Stomach (tissue), 9 donors: ENCODE results near the gene ELMO1. TPM values are rescaled to one million over a fixed set of nuclear protein-coding genes. Genes with fewer than 3 reads are reported as not detected.

Source experiments
- DNase-seq, 2 donors: peaks; one replicate each; pipeline versions ENCODE4 v3.0.0 to v3.0.0-alpha.2; 2013 to 2019
- H3K27ac ChIP-seq, 5 donors: fragments of 200-600 bp in 4 of 5; sonication (generic) in 4 of 5; one replicate each; pipeline ENCODE4 v1.5.1; 2013 to 2019; ENCODE audit warnings: mild to moderate bottlenecking in 1 of 5, moderate library complexity in 1 of 5
- H3K27me3 ChIP-seq, 3 donors: fragments of 200-600 bp; sonication (generic); one replicate each; pipeline ENCODE4 v1.5.1; 2017 to 2019; ENCODE audit warnings: mixed run types in 1 of 3
- H3K36me3 ChIP-seq, 4 donors: fragments of 200-600 bp; sonication (generic); 1 replicate in 3 of 4; 2 replicates in 1 of 4; pipeline ENCODE4 v1.5.1; 2016 to 2019
- H3K4me1 ChIP-seq, 4 donors: fragments of 200-600 bp; sonication (generic); one replicate each; pipeline ENCODE4 v1.5.1; 2016 to 2019
- H3K4me3 ChIP-seq, 4 donors: fragments of 200-600 bp; sonication (generic) in 3 of 4; one replicate each; pipeline ENCODE4 v1.5.1; 2016 to 2019; ENCODE audit warnings: mild to moderate bottlenecking in 1 of 4
- H3K9me3 ChIP-seq, 4 donors: fragments of 200-600 bp; sonication (generic); one replicate each; pipeline ENCODE4 v1.5.1; 2016 to 2019
- EP300 ChIP-seq: sonication (generic); formaldehyde crosslinking; IDR thresholded peaks from one replicate; pipeline ENCODE4 v1.6.1; 2017; ENCODE audit warnings: antibody characterized with exemption
- POLR2A ChIP-seq, 4 donors: fragments of 450-650 bp; IDR thresholded peaks; one replicate each; pipeline ENCODE4 v1.6.1; 2016; ENCODE audit warnings: antibody characterized with exemption in 4 of 4, control low read depth in 2 of 4, mild to moderate bottlenecking in 1 of 4, moderate library complexity in 1 of 4
- POLR2AphosphoS5 ChIP-seq, 3 donors: sonication (generic); formaldehyde crosslinking; IDR thresholded peaks; one replicate each; pipeline ENCODE4 v1.6.1; 2016; ENCODE audit warnings: antibody characterized with exemption in 3 of 3
- WGBS, 5 donors: extraction: QIAGEN DNeasy Blood & Tissue Kit in 3 of 5; methylation state at CpG; one replicate each; pipeline versions ENCODE4 v1.1.5 to v1.1.7; 2013 to 2018; 5-methylcytosine and 5-hydroxymethylcytosine counted together
- intact Hi-C: fragments of 100-400 bp; cut with DNase I; formaldehyde crosslinking; loops from one replicate; pipeline ENCODE4 v1.15.1; 2023; ENCODE audit warnings: low total_unique reads
- polyA plus RNA-seq, 3 donors: library from polyadenylated mRNA; stranded (reverse); fragments of 200-250 nt; gene quantifications; one replicate each; pipeline ENCODE4 v1.2.3, GENCODE V29; 2013
- total RNA-seq, 5 donors: library from RNA; depleted of rRNA; stranded (reverse); fragments of >200 nt; gene quantifications; one replicate each; pipeline versions ENCODE4 v1.1.0 to v1.2.3, GENCODE V29; 2014 to 2016
- TF ChIP-seq, protein P1 (sequence below), 7 experiments: fragments of 450-650 bp in 4 of 7; fragments of 200-600 bp in 3 of 7; sonication (generic) in 3 of 7; IDR thresholded peaks; one replicate each; pipeline ENCODE4 v1.5.1; 2016 to 2019; ENCODE audit warnings: antibody characterized with exemption in 7 of 7, control low read depth in 2 of 7, mild to moderate bottlenecking in 1 of 7
- donor health status: healthy with polysubstance abuse.
- donor health status: Bipolar disorder and iron deficiency.
- donor health status: healthy.

ELMO1 gene
- total and polyA plus RNA-seq, 8 donors = 4.1 to 117 (median 44.8) TPM

DNA sequence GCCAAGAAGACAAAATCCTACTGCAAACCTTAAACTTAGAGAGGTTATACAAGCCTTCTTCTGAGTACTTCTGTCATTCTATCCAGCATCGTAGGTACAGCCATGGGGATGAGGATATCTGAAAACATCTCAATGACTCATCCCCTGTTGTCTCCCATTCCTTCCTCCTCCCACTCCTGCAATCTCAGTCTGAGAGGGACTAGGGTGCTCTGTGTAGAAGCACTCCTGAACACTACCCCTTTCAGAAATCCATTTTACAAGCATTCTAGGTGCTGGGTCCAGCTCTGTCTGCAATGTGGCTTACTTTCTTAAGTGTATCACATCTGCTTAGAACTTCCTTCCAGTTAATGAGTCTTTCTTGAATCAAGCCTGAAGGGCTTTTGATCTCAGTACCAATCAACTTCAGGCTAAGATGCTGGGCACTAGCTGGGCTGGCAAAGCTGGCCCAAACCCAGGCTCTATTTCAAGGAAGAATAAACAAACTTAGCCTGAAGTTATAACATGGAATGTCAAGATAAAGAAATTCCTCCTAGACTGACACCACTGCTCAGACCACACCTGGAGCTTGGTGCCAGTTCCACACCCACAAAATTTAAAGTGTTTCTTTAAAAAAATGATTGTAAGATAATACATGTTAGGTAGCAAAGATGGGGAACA, 454.1 kb downstream of the ELMO1 start:
- no peak overlapping the region for H3K27ac ChIP-seq
- H3K36me3 ChIP-seq = no peaks in the 10 kb centered on the region
- 53 to 71% (median 64%) methylated on average over 1 of the region's 1 CpG for WGBS, 5 donors
- peaks cover 0 to 13% (median 8%) of the 10 kb centered on the region in 4 donors for H3K4me1 ChIP-seq
- peak in 1 of 2 donors; percentile 42 for DNase-seq
- no peaks in the 10 kb centered on the region for H3K27me3 ChIP-seq
- no peaks in the 10 kb centered on the region for H3K9me3 ChIP-seq
- intact Hi-C loops = no loop called here
- TF ChIP-seq, protein P1, sequence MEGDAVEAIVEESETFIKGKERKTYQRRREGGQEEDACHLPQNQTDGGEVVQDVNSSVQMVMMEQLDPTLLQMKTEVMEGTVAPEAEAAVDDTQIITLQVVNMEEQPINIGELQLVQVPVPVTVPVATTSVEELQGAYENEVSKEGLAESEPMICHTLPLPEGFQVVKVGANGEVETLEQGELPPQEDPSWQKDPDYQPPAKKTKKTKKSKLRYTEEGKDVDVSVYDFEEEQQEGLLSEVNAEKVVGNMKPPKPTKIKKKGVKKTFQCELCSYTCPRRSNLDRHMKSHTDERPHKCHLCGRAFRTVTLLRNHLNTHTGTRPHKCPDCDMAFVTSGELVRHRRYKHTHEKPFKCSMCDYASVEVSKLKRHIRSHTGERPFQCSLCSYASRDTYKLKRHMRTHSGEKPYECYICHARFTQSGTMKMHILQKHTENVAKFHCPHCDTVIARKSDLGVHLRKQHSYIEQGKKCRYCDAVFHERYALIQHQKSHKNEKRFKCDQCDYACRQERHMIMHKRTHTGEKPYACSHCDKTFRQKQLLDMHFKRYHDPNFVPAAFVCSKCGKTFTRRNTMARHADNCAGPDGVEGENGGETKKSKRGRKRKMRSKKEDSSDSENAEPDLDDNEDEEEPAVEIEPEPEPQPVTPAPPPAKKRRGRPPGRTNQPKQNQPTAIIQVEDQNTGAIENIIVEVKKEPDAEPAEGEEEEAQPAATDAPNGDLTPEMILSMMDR (IDR thresholded peaks at IDR 0.05) = no peak
- TF ChIP-seq EP300 (no peak), POLR2A (IDR thresholded peaks at IDR 0.05) (no peak), POLR2AphosphoS5 (IDR thresholded peaks at IDR 0.05) (no peak)
- no peak overlapping the region for H3K4me3 ChIP-seq

DNA sequence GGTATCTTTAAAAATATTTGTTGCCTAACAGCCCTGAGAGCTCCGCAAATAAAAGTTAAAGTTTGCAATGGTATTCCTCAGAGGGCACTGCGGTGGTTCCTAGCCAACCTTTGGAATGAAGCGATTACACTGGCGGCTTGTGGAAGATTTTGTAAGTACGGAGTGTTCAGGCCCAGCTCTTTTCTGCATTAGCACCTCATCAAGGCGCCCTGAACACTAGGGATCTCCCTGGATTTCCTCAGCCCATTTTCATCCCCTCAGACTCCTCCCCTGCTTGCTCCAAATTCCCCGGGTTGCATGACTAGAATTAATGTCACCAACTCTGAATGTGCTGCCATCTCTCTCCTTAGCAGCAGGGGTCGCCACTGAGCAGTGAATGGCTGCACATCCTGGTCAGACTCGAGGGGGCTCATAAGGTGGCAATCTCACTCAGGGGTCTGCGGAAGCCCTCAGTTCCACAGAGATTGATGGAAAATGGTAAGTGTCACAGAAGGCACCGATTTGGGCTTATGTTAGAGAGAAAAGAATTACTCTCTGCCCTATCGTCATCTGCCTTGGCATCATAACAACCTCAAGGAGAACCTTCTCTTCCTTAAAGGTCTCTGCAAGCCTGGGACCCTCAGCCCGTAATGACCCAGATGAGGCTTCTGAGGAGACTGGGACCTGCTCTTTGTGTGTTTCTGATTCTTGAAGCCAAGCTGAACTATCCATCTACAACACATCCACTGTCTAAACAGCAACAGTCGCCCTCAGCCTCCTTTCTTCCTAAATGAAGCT, 461.5 kb downstream of the ELMO1 start:
- intact Hi-C loops = no loop called here
- TF ChIP-seq POLR2AphosphoS5 (IDR thresholded peaks at IDR 0.05) (no peak), EP300 (no peak), POLR2A (IDR thresholded peaks at IDR 0.05) (no peak)
- TF ChIP-seq, protein P1 (IDR thresholded peaks at IDR 0.05) = peak in 5 of 7 experiments; percentile 70 to 88 (median 80)
- DNase-seq = peak; percentile 69 to 81
- Histone ChIP-seq H3K27me3 (no peaks in the 10 kb centered on the region), H3K4me3 (no peak overlapping the region), H3K36me3 (no peaks in the 10 kb centered on the region), H3K4me1 (peaks cover 0 to 36% (median 13%) of the 10 kb centered on the region in 4 donors), H3K9me3 (no peaks in the 10 kb centered on the region), H3K27ac (no peak overlapping the region)
- WGBS, 5 donors = 50 to 59% (median 54%) methylated on average over 14 of the region's 14 CpGs

DNA sequence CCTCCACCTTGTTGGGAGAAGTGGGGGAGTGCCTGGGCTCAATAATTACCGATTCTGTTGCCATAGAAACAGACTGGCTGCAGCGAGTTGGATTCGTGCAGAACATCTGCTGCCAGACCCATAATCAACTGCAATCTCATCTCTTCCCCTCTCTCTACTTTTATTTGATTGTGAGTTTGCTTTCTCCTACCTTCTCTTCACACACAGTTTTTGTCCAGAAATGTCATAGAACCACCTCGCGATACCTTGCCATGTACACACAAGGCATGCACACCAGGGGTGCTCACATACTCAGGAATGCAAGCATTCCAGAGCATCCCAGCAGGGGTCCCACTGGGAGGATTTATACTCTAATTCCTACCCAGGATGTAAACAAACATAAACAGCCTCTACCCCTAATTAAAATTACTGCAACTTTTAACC, 462.1 kb downstream of the ELMO1 start:
- WGBS, 5 donors = 39 to 64% (median 47%) methylated on average over 5 of the region's 5 CpGs

DNA sequence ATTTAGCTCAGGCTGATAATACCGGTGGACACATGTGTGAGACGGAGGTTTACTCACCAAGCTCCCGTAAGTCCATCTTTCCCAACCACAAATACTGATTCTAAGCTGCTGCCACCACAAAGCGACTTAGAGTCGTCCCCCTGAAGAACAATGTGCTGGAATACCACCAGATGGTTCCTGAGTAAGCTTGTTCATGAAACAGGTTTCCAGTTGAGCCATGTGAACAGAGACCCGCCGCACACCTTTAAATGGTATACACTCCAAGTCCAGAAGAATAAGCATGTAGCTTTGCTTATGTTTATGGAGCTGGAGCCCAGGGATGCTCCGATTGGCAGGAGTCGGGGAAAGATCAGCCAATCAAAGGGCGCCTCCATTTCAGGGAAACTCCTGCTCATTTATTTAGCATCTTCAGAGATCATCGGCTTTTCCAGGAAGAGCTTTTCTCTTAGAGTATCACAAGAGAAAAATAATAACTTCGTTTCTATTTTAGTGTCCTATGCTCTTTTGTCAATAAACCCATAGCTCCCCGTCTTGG, 462.7 kb downstream of the ELMO1 start:
- Histone ChIP-seq H3K27me3 (no peaks in the 10 kb centered on the region), H3K4me1 (peaks cover 0 to 36% (median 13%) of the 10 kb centered on the region in 4 donors), H3K9me3 (no peaks in the 10 kb centered on the region), H3K27ac (no peak overlapping the region), H3K36me3 (no peaks in the 10 kb centered on the region), H3K4me3 (no peak overlapping the region)
- peak in 1 of 2 donors; percentile 52 for DNase-seq
- TF ChIP-seq POLR2A (IDR thresholded peaks at IDR 0.05) = no peak
- no peak for TF ChIP-seq POLR2AphosphoS5 (IDR thresholded peaks at IDR 0.05)
- TF ChIP-seq, protein P1 (IDR thresholded peaks at IDR 0.05) = no peak
- no peak for TF ChIP-seq EP300
- WGBS, 5 donors = 73 to 91% (median 85%) methylated on average over 13 of the region's 13 CpGs
- intact Hi-C loops = no loop called here

More for the DNA sequence above, 462.1 kb downstream of the ELMO1 start:
- Histone ChIP-seq H3K27me3 (no peaks in the 10 kb centered on the region), H3K4me1 (peaks cover 0 to 36% (median 13%) of the 10 kb centered on the region in 4 donors), H3K4me3 (no peak overlapping the region), H3K27ac (no peak overlapping the region), H3K36me3 (no peaks in the 10 kb centered on the region), H3K9me3 (no peaks in the 10 kb centered on the region)
- intact Hi-C loops = no loop called here
- TF ChIP-seq POLR2AphosphoS5 (IDR thresholded peaks at IDR 0.05) (no peak), POLR2A (IDR thresholded peaks at IDR 0.05) (no peak), EP300 (no peak)
- TF ChIP-seq, protein P1 (IDR thresholded peaks at IDR 0.05) = no peak
- no peak for DNase-seq
